Measurements from ENCODE around the gene GOLGA1.

GRCh38 chr9:124940894-124941678 is at the start of gene GOLGA1:
- TF ChIP-seq CTCF (conservative IDR thresholded peaks at IDR 0.05; ENCODE audit: low read length) = no peak
- no peak for TF ChIP-seq EZH2phosphoT487 (IDR thresholded peaks at IDR 0.05; ENCODE audit: borderline replicate concordance, low read depth, low read length)
